Stimulated activated naive B cell treated with anti-CD40 and anti-IgM and Interleukin-4, amounts not matched to agents 10 μg/mL and 1 μg/mL and 100 μg/mL, for 72 hours (primary cell): Measurements from ENCODE around the gene MSI2.

Experiments used
- ATAC-seq, 2 donors: fragments of 150-1000 bp; cut with Tn5 transposase; replicated peaks; 2 replicates each; pipeline ENCODE4 v1.10.0; 2021; ENCODE audit warnings: moderate library complexity in 1 of 2
- DNase-seq: peaks from one replicate; pipeline ENCODE4 v3.0.0; 2021
- H3K27ac Mint-ChIP-seq: one replicate; pipeline ENCODE4 v1.8.0; 2022; ENCODE audit warnings: mild to moderate bottlenecking, mixed read lengths
- H3K27me3 Mint-ChIP-seq, 2 donors: one replicate each; pipeline ENCODE4 v1.8.0; 2022; ENCODE audit warnings: mixed read lengths in 2 of 2
- H3K36me3 Mint-ChIP-seq, 2 donors: one replicate each; pipeline ENCODE4 v1.8.0; 2022; ENCODE audit warnings: mixed read lengths in 2 of 2, mild to moderate bottlenecking in 1 of 2
- H3K4me1 Mint-ChIP-seq, 2 donors: one replicate each; pipeline ENCODE4 v1.8.0; 2022; ENCODE audit warnings: mixed read lengths in 2 of 2, mild to moderate bottlenecking in 1 of 2
- H3K4me3 Mint-ChIP-seq, 2 donors: one replicate each; pipeline ENCODE4 v1.8.0; 2022; ENCODE audit warnings: mild to moderate bottlenecking in 2 of 2, mixed read lengths in 2 of 2, moderate library complexity in 1 of 2
- H3K9me3 Mint-ChIP-seq, 2 donors: one replicate each; pipeline ENCODE4 v1.8.0; 2022; ENCODE audit warnings: mixed read lengths in 2 of 2, mild to moderate bottlenecking in 1 of 2

MSI2 gene

GRCh38 chr17:57313097-57313835 is 56.9 kb downstream of the MSI2 start:
- Mint-ChIP-seq H3K4me1 (peaks cover 32 to 48% of the 10 kb centered on the region in 2 donors), H3K27me3 (no peaks in the 10 kb centered on the region), H3K27ac (no peak overlapping the region), H3K9me3 (no peaks in the 10 kb centered on the region), H3K4me3 (peak overlapping the region in 1 of 2 donors; percentile 22), H3K36me3 (peaks cover 27 to 62% of the 10 kb centered on the region in 2 donors)
- no peak for DNase-seq
- peak in 1 of 2 donors; percentile 31 for ATAC-seq

- H3K4me1 Mint-ChIP-seq, result peaks cover 33 to 55% of the 10 kb centered on the region in 2 donors
- H3K27ac Mint-ChIP-seq, result no peak overlapping the region
- DNase-seq, result no peak
- no peaks in the 10 kb centered on the region for H3K9me3 Mint-ChIP-seq
- no peaks in the 10 kb centered on the region for H3K27me3 Mint-ChIP-seq
- H3K4me3 Mint-ChIP-seq, result no peak overlapping the region
- H3K36me3 Mint-ChIP-seq, result peaks cover 36 to 62% of the 10 kb centered on the region in 2 donors
- no peak for ATAC-seq
Measured at GRCh38 chr17:57315061-57316015, 59.0 kb downstream of the MSI2 start.

DNA sequence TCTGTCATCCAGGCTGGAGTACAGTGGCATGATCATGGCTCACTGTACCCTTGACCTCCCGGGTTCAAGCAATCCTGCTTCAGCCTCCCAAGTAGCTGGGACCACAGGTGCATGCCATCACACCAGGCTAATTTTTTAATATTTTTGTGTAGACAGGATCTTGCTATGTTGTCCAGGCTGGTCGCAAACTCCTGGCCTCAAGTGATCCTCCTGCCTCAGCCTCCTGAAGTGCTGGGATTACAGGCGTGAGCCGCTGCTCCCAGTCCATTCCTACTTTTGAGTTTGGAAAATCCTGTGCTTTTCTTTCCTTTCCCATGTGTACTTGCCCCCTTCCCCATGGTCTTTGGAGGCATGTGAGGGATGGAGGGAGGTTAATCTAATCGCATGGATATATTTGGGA is 60.0 kb downstream of the MSI2 start:
- H3K27ac Mint-ChIP-seq, result no peak overlapping the region
- no peak overlapping the region for H3K4me3 Mint-ChIP-seq
- no peaks in the 10 kb centered on the region for H3K9me3 Mint-ChIP-seq
- ATAC-seq (no peak), DNase-seq (no peak)
- H3K27me3 Mint-ChIP-seq, result no peaks in the 10 kb centered on the region
- peaks cover 39 to 62% of the 10 kb centered on the region in 2 donors for H3K36me3 Mint-ChIP-seq
- H3K4me1 Mint-ChIP-seq, result peaks cover 29 to 48% of the 10 kb centered on the region in 2 donors

DNA sequence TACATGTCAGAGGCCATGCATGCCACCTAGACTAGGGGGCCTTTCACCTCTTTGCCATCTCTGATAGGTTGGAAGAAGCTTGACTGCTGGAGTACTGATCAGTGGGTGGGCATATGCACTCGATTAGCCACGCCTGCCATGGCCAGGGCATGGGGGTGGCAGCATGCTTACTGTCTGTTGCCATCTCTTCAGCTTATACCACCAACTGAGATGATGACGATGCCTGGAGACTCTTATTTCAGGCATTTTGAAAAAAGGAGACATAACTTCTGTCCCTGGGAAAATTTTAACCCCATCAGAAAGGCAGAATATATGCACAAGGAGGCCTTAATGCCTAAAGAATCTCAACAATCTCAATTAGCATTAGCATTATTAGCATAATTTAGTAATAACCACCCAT is 60.8 kb downstream of the MSI2 start:
- H3K9me3 Mint-ChIP-seq, result no peaks in the 10 kb centered on the region
- peaks cover 26 to 44% of the 10 kb centered on the region in 2 donors for H3K4me1 Mint-ChIP-seq
- H3K4me3 Mint-ChIP-seq, result no peak overlapping the region
- no peaks in the 10 kb centered on the region for H3K27me3 Mint-ChIP-seq
- DNase-seq (no peak), ATAC-seq (no peak)
- peaks cover 39 to 60% of the 10 kb centered on the region in 2 donors for H3K36me3 Mint-ChIP-seq
- no peak overlapping the region for H3K27ac Mint-ChIP-seq

DNA sequence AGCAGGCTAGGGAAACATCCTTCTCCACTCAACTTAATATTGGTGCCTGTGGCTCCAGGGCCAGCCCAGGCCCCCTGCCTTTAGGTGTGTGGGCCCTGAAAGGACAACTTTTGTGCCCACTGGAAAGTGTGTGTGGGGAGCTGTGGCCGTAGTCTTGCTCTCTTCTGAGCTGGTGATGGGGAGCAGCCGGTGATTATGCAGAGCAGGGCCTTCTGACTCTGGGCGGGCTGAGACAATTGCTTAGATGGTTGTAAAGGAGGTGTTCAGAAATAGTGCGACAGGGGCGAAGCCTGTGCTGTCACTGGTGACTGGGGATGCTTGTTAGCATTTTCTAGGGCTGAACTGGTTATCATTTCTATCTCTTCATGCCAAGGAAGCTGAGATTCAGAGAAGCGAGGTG is 62.6 kb downstream of the MSI2 start:
- Mint-ChIP-seq H3K36me3 (peaks cover 36 to 62% of the 10 kb centered on the region in 2 donors), H3K27me3 (no peaks in the 10 kb centered on the region), H3K9me3 (no peaks in the 10 kb centered on the region), H3K27ac (peak overlapping the region; percentile 39), H3K4me3 (no peak overlapping the region), H3K4me1 (peaks cover 23 to 37% of the 10 kb centered on the region in 2 donors)
- DNase-seq (no peak), ATAC-seq (no peak)

GRCh38 chr17:57319806-57320205 is 63.5 kb downstream of the MSI2 start:
- ATAC-seq, result peak; percentile 93 to 98
- Mint-ChIP-seq H3K27me3 (no peaks in the 10 kb centered on the region), H3K36me3 (peaks cover 38 to 63% of the 10 kb centered on the region in 2 donors), H3K27ac (peak overlapping the region; percentile 1), H3K4me3 (peak overlapping the region in 1 of 2 donors; percentile 31), H3K9me3 (no peaks in the 10 kb centered on the region), H3K4me1 (peaks cover 23 to 37% of the 10 kb centered on the region in 2 donors)
- DNase-seq, result peak; percentile 25

- Mint-ChIP-seq H3K27ac (no peak overlapping the region), H3K4me3 (no peak overlapping the region), H3K9me3 (no peaks in the 10 kb centered on the region), H3K27me3 (no peaks in the 10 kb centered on the region), H3K36me3 (peaks cover 44 to 69% of the 10 kb centered on the region in 2 donors), H3K4me1 (peaks cover 26 to 52% of the 10 kb centered on the region in 2 donors)
- DNase-seq, result no peak
- ATAC-seq, result no peak
Measured at GRCh38 chr17:57323391-57323790, 67.1 kb downstream of the MSI2 start.

- peaks cover 37 to 63% of the 10 kb centered on the region in 2 donors for H3K36me3 Mint-ChIP-seq
- no peak overlapping the region for H3K27ac Mint-ChIP-seq
- H3K27me3 Mint-ChIP-seq, result no peaks in the 10 kb centered on the region
Measured at GRCh38 chr17:57324060-57324459, 67.7 kb downstream of the MSI2 start.

DNA sequence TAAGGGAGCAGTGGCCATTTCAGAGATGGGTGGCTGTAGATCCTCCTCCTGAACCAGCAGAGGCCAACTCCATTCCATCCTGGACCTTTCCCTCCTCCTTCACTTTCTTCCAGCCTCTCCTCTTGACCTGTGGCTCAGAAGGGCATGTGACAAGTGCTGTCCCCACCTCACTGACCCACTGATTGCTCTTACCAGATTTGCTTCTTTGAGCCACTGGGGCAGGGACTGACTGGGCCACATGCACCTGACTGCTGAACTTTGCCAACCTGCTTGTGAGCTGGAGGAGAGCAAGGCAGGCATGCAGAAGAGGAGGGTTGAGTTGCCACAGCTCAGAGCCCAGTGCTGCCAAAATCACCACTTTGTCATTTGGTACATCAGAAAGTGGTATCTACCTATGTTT is 68.3 kb downstream of the MSI2 start:
- Mint-ChIP-seq H3K36me3 (peaks cover 37 to 60% of the 10 kb centered on the region in 2 donors), H3K4me1 (peaks cover 18 to 43% of the 10 kb centered on the region in 2 donors), H3K9me3 (no peaks in the 10 kb centered on the region), H3K27ac (no peak overlapping the region), H3K4me3 (no peak overlapping the region), H3K27me3 (no peaks in the 10 kb centered on the region)
- ATAC-seq (no peak), DNase-seq (no peak)

More at GRCh38 chr17:57324060-57324459, 67.7 kb downstream of the MSI2 start:
- Mint-ChIP-seq H3K4me1 (peaks cover 20 to 46% of the 10 kb centered on the region in 2 donors), H3K4me3 (no peak overlapping the region), H3K9me3 (no peaks in the 10 kb centered on the region)
- DNase-seq, result no peak
- ATAC-seq, result no peak

GRCh38 chr17:57326336-57326735 is 70.0 kb downstream of the MSI2 start:
- Mint-ChIP-seq H3K36me3 (peaks cover 29 to 57% of the 10 kb centered on the region in 2 donors), H3K4me3 (no peak overlapping the region), H3K9me3 (no peaks in the 10 kb centered on the region), H3K27me3 (no peaks in the 10 kb centered on the region), H3K27ac (peak overlapping the region; percentile 22), H3K4me1 (peaks cover 16 to 47% of the 10 kb centered on the region in 2 donors)
- ATAC-seq (no peak), DNase-seq (no peak)

DNA sequence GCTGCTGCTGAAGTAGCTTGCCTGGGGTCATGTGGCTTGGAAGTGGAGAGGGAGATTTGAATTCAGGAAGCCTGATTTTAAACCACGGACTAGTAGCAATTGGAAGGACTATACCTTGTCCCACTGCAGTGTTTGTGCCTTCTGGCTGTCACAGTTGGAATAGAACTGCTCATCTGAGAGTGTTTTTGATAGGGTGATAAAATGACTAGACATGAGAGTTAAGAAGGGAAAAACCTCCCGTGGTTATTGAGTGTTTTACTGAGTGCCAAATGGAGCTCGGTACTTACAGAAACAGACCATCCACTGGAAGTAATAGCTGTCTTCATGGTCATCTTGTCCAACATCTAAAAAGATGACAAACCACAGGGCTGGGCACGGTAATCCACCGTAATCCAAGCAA is 70.4 kb downstream of the MSI2 start:
- DNase-seq (no peak), ATAC-seq (no peak)
- H3K4me1 Mint-ChIP-seq, result peaks cover 16 to 47% of the 10 kb centered on the region in 2 donors
- H3K27me3 Mint-ChIP-seq, result no peaks in the 10 kb centered on the region
- no peaks in the 10 kb centered on the region for H3K9me3 Mint-ChIP-seq
- H3K36me3 Mint-ChIP-seq, result peaks cover 29 to 58% of the 10 kb centered on the region in 2 donors
- H3K4me3 Mint-ChIP-seq, result no peak overlapping the region
- H3K27ac Mint-ChIP-seq, result peak overlapping the region; percentile 22

DNA sequence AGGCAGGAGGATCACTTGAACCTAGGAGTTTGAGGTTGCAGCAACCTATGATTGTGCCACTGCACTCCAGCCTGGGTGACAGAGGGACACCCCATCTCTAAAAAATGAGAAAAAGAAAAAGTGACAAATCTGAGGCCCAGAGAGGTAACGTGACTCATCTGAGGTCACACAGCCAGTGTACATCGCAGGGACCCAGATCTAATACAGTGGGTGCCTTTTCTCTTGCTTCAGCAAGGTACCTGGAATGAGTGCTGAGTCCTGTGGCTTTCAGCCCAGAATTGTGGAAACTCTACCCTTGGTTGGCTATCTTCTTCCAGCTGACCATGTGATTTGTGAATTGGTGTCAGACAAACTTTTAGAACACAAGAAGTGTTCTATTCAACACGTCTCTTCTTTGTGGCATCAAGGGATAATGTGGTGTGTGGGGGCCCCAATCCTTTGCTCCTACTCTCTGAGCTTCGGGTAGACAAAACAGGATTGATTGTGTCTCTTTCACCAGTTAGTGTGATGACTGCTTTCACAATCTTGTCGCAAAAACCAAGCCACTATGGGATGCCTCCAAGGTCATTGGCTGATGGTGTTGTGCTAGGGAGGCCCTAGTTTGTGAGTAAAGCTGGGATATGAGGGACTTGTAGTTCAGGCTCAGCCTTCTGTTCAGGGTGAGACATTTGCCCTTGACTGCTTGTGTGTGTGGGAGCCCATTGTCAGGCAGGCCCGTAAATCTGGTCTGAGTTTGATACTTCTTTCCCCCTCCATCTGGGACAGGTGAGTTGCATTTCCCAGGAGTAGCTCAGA is 71.0 kb downstream of the MSI2 start:
- ATAC-seq, result no peak
- H3K9me3 Mint-ChIP-seq, result no peaks in the 10 kb centered on the region
- H3K27me3 Mint-ChIP-seq, result no peaks in the 10 kb centered on the region
- H3K36me3 Mint-ChIP-seq, result peaks cover 29 to 54% of the 10 kb centered on the region in 2 donors
- DNase-seq, result no peak
- H3K27ac Mint-ChIP-seq, result no peak overlapping the region
- no peak overlapping the region for H3K4me3 Mint-ChIP-seq
- peaks cover 13 to 41% of the 10 kb centered on the region in 2 donors for H3K4me1 Mint-ChIP-seq

DNA sequence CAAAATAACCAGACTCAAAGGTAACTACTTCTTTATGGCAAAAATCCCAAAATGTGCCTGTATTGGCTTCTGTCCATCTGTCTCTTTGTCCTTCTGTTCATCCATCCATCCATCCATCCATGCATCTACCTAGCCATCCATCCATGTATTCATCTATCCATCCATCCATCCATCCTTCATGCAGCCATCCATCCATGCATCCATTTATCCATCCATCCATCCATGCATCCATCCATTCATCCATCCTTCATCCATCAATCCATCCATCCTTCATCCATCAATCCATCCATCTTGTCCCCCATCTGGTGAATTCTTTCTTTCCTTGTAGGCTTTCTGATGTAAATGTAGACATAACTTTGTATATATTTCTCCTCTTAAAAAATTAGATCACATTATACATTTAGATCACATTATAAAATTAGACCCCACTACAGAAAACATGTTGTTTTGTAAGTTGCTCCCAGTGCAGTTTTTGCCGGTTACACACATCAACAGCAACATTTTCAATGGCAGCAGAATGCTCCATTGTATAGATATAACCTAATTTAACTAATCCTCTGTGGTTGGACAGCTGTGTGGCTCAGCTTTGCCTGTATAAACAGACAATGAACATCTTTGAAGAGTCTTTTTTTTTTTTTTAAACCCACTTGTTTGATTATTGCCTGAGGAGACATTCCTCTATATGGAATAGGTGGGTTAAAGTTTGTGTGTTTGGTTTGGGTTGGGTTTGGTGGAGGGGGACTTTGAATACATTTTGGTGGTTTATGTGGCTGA is 72.0 kb downstream of the MSI2 start:
- H3K27ac Mint-ChIP-seq, result no peak overlapping the region

More for the DNA sequence above, 72.0 kb downstream of the MSI2 start:
- Mint-ChIP-seq H3K36me3 (peaks cover 27 to 48% of the 10 kb centered on the region in 2 donors), H3K27me3 (no peaks in the 10 kb centered on the region), H3K4me3 (no peak overlapping the region), H3K9me3 (no peaks in the 10 kb centered on the region), H3K4me1 (peaks cover 10 to 35% of the 10 kb centered on the region in 2 donors)
- ATAC-seq (no peak), DNase-seq (no peak)
